Ishikawa (cell line): ENCODE measurements around the gene PPP1CA.

Experiments
- CEBPB ChIP-seq: IDR thresholded peaks from 2 replicates; pipeline ENCODE4 v1.6.1; 2012
- CREB1 ChIP-seq: IDR thresholded peaks from 2 replicates; pipeline ENCODE4 v1.6.1; 2012; ENCODE audit warnings: low read depth
- EGR1 ChIP-seq: IDR thresholded peaks from 2 replicates; pipeline ENCODE4 v1.6.1; 2012
- EP300 ChIP-seq: IDR thresholded peaks from 2 replicates; pipeline ENCODE4 v1.6.1; 2012; ENCODE audit warnings: borderline replicate concordance
- FOXM1 ChIP-seq: IDR thresholded peaks from 2 replicates; pipeline ENCODE4 v1.6.1; 2012; ENCODE audit warnings: low read depth, borderline replicate concordance
- NFIC ChIP-seq: IDR thresholded peaks from 2 replicates; pipeline ENCODE4 v1.6.1; 2012
- RAD21 ChIP-seq: IDR thresholded peaks from 2 replicates; pipeline ENCODE4 v1.6.1; 2012; ENCODE audit warnings: low read depth
- TAF1 ChIP-seq: IDR thresholded peaks from 2 replicates; pipeline ENCODE4 v1.6.1; 2012; ENCODE audit warnings: low read depth, mild to moderate bottlenecking
- TEAD4 ChIP-seq: IDR thresholded peaks from 2 replicates; pipeline ENCODE4 v1.6.1; 2012
- YY1 ChIP-seq: IDR thresholded peaks from 2 replicates; pipeline ENCODE4 v1.6.1; 2012; ENCODE audit warnings: low read depth
- ZBTB7A ChIP-seq: IDR thresholded peaks from 2 replicates; pipeline ENCODE4 v1.6.1; 2012; ENCODE audit warnings: low read depth
- TF ChIP-seq, protein P1 (sequence below): IDR thresholded peaks from 2 replicates; pipeline ENCODE4 v1.6.1; 2012
- TF ChIP-seq, protein P2 (sequence below): IDR thresholded peaks from 2 replicates; pipeline ENCODE4 v1.6.1; 2012; ENCODE audit warnings: low read depth, mild to moderate bottlenecking
- TF ChIP-seq, protein P3 (sequence below): IDR thresholded peaks from 2 replicates; pipeline ENCODE4 v1.6.1; 2012

Gene PPP1CA

DNA sequence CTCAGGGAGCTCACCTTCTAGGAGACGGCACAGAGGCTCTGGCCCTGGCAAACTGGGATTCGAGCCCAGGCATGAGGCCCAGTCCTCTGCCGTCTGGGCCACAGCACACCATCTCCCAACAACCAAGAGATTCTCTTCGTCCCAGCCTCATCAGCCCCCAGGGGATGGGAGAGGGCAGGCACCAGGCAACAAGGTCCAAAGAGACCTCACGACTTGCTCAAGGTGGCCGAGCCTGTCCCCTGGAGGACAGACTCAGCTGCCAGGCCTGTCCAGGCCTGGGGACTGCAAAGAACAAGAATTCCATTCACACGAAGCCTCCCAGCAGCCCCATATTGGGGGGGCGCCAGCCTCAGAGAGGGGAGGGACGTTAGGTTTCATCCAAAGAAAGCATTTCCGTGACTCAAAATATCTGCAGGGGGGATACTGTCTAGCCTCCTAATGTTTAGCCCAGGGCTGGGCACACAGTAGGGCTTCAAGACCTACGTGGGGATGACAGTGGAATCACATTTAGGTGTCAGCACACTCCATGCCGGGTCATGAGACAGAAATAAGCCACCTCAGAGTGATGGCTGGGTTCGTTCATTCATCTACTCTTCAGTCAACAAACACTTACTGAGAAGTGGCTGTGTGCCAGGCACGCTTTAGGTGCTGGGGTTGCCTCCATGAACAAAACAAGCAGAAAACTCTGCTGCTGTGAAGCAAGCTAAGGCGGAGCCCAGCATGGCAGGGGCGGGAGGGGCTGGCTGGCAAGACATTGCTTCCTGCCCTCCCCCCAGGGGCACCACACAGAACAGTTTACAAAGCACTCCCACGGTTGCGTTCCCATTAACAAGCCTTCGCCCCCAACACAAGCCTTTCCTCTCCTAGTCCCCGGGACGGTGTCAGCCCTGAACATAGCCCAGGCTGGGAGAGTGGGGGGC lies 15.0 kb upstream of the PPP1CA start:
- TF ChIP-seq EGR1 = no peak
- no peak for TF ChIP-seq TAF1
- peak; percentile 35; the same call in 1 of the 2 replicates for TF ChIP-seq NFIC
- TF ChIP-seq EP300 = no peak

DNA sequence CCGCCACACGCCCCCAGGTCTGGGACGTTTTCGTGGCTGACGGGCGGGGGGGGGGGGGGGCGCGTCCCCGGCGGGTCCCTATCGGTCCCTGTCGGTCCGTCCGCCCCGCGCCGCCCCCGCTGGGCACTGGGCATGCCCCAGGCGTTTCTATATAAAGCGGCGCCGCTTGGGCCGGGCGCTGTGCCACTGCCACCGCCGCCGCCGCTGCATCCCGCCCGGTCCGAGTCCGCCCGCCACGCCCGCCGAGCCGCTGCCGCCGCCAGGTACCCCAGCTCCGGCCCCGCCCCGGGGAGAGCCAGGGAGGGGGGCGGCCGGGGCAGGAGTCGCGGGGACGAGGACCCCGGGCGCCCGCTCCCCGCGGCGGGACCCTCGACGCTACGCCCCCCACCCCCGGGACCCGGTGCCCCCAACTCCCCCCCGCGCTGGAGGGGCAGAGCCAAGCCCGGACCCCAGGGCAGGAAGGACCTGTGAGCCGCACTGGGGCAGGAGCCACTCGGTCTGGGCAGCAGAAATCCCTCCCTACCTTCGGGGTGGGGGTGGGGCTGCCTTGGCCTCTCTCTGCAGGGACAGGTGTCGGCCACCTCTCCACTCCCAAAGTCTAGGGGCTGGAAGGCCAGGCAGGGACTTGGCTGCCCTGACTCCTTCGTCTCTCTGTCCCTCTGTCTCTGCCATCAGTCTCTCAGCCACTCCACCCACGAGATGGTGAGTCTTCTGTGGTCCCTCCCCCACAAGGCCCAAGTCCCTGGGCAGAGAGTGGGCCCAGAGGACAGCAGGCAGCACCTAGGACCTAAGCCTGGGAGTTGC lies 14.0 kb upstream of the PPP1CA start, which contains the start of gene CARNS1:
TSS of gene CARNS1 (plus strand) at position 178 of the 804 bp plus-strand sequence. CDS start at position 700, 522 bp downstream.
- no peak for TF ChIP-seq RAD21
- TF ChIP-seq, protein P1, sequence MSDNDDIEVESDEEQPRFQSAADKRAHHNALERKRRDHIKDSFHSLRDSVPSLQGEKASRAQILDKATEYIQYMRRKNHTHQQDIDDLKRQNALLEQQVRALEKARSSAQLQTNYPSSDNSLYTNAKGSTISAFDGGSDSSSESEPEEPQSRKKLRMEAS = no peak
- TF ChIP-seq, protein P2, sequence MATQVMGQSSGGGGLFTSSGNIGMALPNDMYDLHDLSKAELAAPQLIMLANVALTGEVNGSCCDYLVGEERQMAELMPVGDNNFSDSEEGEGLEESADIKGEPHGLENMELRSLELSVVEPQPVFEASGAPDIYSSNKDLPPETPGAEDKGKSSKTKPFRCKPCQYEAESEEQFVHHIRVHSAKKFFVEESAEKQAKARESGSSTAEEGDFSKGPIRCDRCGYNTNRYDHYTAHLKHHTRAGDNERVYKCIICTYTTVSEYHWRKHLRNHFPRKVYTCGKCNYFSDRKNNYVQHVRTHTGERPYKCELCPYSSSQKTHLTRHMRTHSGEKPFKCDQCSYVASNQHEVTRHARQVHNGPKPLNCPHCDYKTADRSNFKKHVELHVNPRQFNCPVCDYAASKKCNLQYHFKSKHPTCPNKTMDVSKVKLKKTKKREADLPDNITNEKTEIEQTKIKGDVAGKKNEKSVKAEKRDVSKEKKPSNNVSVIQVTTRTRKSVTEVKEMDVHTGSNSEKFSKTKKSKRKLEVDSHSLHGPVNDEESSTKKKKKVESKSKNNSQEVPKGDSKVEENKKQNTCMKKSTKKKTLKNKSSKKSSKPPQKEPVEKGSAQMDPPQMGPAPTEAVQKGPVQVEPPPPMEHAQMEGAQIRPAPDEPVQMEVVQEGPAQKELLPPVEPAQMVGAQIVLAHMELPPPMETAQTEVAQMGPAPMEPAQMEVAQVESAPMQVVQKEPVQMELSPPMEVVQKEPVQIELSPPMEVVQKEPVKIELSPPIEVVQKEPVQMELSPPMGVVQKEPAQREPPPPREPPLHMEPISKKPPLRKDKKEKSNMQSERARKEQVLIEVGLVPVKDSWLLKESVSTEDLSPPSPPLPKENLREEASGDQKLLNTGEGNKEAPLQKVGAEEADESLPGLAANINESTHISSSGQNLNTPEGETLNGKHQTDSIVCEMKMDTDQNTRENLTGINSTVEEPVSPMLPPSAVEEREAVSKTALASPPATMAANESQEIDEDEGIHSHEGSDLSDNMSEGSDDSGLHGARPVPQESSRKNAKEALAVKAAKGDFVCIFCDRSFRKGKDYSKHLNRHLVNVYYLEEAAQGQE = no peak
- TF ChIP-seq CREB1 = no peak
- TF ChIP-seq CEBPB = no peak
- no peak for TF ChIP-seq EGR1
- TF ChIP-seq, protein P3, sequence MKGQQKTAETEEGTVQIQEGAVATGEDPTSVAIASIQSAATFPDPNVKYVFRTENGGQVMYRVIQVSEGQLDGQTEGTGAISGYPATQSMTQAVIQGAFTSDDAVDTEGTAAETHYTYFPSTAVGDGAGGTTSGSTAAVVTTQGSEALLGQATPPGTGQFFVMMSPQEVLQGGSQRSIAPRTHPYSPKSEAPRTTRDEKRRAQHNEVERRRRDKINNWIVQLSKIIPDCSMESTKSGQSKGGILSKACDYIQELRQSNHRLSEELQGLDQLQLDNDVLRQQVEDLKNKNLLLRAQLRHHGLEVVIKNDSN = no peak
- TF ChIP-seq YY1 = no peak
- no peak for TF ChIP-seq FOXM1
- no peak for TF ChIP-seq TEAD4
- TF ChIP-seq NFIC = no peak
- no peak for TF ChIP-seq ZBTB7A
- TF ChIP-seq TAF1 = no peak

DNA sequence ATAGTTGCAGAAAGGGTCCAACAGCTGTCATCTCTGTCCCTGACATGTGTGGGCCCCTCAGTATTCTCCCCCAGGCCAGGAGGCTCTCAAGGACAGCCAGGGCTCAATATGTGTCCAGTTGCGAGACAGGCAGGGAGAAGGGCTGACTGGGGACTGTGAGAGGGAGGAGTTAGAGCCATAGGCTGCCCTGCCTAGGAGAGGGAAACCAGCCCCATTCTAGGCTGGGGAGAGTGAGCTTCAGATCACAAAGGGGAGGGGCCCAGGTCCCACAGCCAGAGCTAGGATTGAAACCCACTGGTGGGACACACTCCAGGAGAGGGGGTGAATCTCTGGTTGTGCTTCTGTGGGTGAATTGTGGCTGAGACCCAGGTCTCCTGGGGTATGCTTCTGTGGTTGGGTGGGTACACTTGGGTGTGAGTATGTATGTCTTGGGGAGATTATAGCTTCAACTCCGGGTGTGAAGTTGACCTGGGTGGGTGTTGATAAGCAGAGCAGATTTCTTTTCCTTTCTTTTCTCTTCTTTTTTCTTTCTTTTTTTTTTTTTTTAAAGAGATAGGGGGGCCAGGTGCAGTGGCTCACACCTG lies 11.7 kb upstream of the PPP1CA start:
- no peak for TF ChIP-seq EGR1
- no peak for TF ChIP-seq TEAD4
- TF ChIP-seq CREB1 = no peak

DNA sequence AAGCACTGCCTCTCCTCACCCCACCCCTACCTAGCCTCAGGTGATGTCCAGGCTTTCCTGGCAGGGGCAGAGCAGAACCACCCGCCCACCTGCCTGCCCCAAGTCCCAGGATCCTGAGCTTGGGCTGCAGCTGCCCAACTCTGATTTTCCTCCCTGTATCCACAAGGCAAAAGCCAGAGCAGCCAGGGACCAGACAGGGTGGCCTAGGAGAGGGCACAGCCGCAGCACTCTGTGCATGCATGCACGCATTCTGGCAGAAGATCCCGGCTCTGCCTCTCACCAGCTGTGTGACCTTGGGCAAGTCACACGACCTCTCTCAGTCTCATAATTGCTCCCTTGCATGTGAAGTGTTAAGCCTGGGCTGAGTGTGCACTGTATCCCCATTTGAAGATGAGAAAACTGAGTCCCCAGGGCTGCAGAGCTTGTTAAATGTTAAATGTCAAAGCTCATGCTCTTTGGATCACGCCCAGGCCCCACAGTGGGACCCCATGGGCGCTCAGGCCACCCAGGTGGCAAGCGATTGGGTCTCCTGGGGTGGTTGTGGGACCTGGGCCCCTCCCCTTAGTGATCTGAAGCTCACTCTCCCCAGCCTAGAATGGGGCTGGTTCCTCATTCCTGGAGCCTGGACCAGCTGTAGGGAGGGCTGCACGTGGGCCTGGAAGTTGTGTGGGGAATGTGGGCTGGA lies 11.0 kb upstream of the PPP1CA start:
- no peak for TF ChIP-seq CEBPB
- no peak for TF ChIP-seq TAF1
- no peak for TF ChIP-seq EP300
- TF ChIP-seq, protein P2 = no peak
- TF ChIP-seq, protein P1 = no peak
- TF ChIP-seq TEAD4 = no peak
- TF ChIP-seq YY1 = no peak
- TF ChIP-seq FOXM1 = no peak

DNA sequence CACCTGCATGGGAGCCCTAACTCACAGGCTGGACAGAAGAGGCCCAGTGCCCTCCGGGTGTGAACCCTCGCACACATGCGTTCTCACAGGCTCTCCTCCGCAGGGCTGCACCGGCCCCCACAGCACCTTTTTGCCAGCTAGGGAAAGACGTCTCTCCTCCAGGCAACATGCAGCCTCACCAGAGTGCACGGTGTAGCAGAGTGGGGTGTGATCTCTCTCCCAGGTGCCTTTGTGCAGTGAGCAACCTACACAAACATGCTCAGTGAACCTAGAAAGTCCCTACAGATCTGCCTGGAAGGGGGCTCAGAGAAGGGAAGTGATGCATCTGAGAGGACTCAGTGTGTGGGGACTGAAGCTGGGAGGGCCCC lies 10.1 kb upstream of the PPP1CA start:
- no peak for TF ChIP-seq RAD21
- no peak for TF ChIP-seq EP300
- TF ChIP-seq ZBTB7A = no peak
- no peak for TF ChIP-seq CREB1
- TF ChIP-seq, protein P1 = no peak
- TF ChIP-seq, protein P3 = no peak
- TF ChIP-seq TAF1 = no peak
- TF ChIP-seq, protein P2 = no peak
- TF ChIP-seq TEAD4 = no peak
- no peak for TF ChIP-seq CEBPB
- TF ChIP-seq YY1 = no peak
